IMR-90 (cell line): ENCODE data around the gene GPC5. TPM values are rescaled to one million over a fixed set of nuclear protein-coding genes. Genes with fewer than 3 reads are reported as not detected.

ENCODE experiments used
- ATAC-seq: fragments of 200-7000 bp; cut with Tn5 transposase; 2 replicates; pipeline ENCODE4 v1.9.1; 2020; ENCODE audit warnings: low read depth, mild to moderate bottlenecking, moderate library complexity
- BruUV-seq: library from RNA; stranded (reverse); fragments of 400-500 nt; replicated peaks from 2 replicates; lab custom pipeline; 2021; lab: Mats Ljungman, UMichigan
- CTCF ChIA-PET: fragments of 300-600 bp; formaldehyde crosslinking; extraction: SDS; loops from one replicate; lab custom pipeline; 2021; ENCODE audit warnings: antibody characterized with exemption; lab: Yijun Ruan, JAX
- POLR2A ChIA-PET: fragments of 300-600 bp; sonication (Branson Sonifier 250); formaldehyde crosslinking; loops from one replicate; lab custom pipeline; 2022; ENCODE audit warnings: antibody characterized with exemption; ENCODE audit not compliant: unreplicated experiment; lab: Charles Lee
- DNase-seq: peaks from one replicate; pipeline ENCODE4 v3.0.0; 2013
- H2AFZ ChIP-seq: replicated peaks from 2 replicates; pipeline ENCODE3; 2013; ENCODE audit warnings: low read length, mild to moderate bottlenecking; ENCODE audit not compliant: poor library complexity
- H2AK5ac ChIP-seq: 2 replicates; pipeline ENCODE4 v1.6.1; 2013; ENCODE audit warnings: low read depth, low read length, inconsistent platforms
- H2AK9ac ChIP-seq: replicated peaks from 2 replicates; pipeline ENCODE3; 2013; ENCODE audit warnings: mild to moderate bottlenecking, low read depth, low read length, moderate library complexity; ENCODE audit not compliant: poor library complexity
- H2BK120ac ChIP-seq: 2 replicates; pipeline ENCODE4 v1.6.1; 2013; ENCODE audit warnings: low read depth, low read length, inconsistent platforms
- H2BK15ac ChIP-seq: 3 replicates; pipeline ENCODE4 v1.6.1; 2013; ENCODE audit warnings: low read depth, low read length, inconsistent platforms
- H2BK20ac ChIP-seq: 2 replicates; pipeline ENCODE4 v1.6.1; 2013; ENCODE audit warnings: low read depth, mild to moderate bottlenecking, inconsistent platforms, low read length, moderate library complexity
- H2BK5ac ChIP-seq: 2 replicates; pipeline ENCODE4 v1.6.1; 2013; ENCODE audit warnings: mild to moderate bottlenecking, low read depth, low read length, inconsistent platforms; ENCODE audit not compliant: poor library complexity, severe bottlenecking
- H3K14ac ChIP-seq: replicated peaks from 2 replicates; pipeline ENCODE4 v1.6.1; 2013; ENCODE audit warnings: low read depth, low read length, inconsistent platforms
- H3K18ac ChIP-seq: 2 replicates; pipeline ENCODE4 v1.6.1; 2013; ENCODE audit warnings: low read depth, low read length, control low read depth
- H3K23ac ChIP-seq: 2 replicates; pipeline ENCODE4 v1.6.1; 2013; ENCODE audit warnings: low read depth, low read length, inconsistent platforms
- H3K27ac ChIP-seq: 2 replicates; pipeline ENCODE4 v1.5.1; 2013; ENCODE audit warnings: mild to moderate bottlenecking, control low read depth, low read length; ENCODE audit not compliant: insufficient read depth
- H3K27me3 ChIP-seq: 2 replicates; pipeline ENCODE4 v1.6.1; 2013; ENCODE audit warnings: low read length; ENCODE audit not compliant: control insufficient read depth, insufficient read depth
- H3K36me3 ChIP-seq: 2 replicates; pipeline ENCODE4 v1.6.1; 2013; ENCODE audit warnings: low read length, mixed read lengths; ENCODE audit not compliant: control insufficient read depth, insufficient read depth
- H3K4ac ChIP-seq: 2 replicates; pipeline ENCODE4 v1.6.1; 2013; ENCODE audit warnings: low read depth, low read length, inconsistent platforms
- H3K4me1 ChIP-seq: 2 replicates; pipeline ENCODE4 v1.6.1; 2013; ENCODE audit warnings: low read length, mixed read lengths; ENCODE audit not compliant: control insufficient read depth, insufficient read depth
- H3K4me2 ChIP-seq: 2 replicates; pipeline ENCODE4 v1.6.1; 2013; ENCODE audit warnings: low read depth, mild to moderate bottlenecking, control low read depth, low read length, moderate library complexity
- H3K4me3 ChIP-seq: 2 replicates; pipeline ENCODE4 v1.5.1; 2013; ENCODE audit warnings: low read depth, mild to moderate bottlenecking, control low read depth, low read length, moderate library complexity; ENCODE audit not compliant: insufficient read depth
- H3K56ac ChIP-seq: 2 replicates; pipeline ENCODE4 v1.6.1; 2013; ENCODE audit warnings: low read length, inconsistent platforms; ENCODE audit not compliant: insufficient read depth; ENCODE audit errors: extremely low read depth
- H3K79me1 ChIP-seq, 2 experiments: 2 replicates each; pipeline ENCODE4 v1.6.1; 2013; ENCODE audit warnings: low read length in 2 of 2, inconsistent platforms in 1 of 2, low read depth in 1 of 2
- H3K9ac ChIP-seq: 2 replicates; pipeline ENCODE4 v1.6.1; 2013; ENCODE audit warnings: low read depth, low read length, control low read depth
- H3K9me1 ChIP-seq: 2 replicates; pipeline ENCODE4 v1.6.1; 2013; ENCODE audit warnings: low read length, inconsistent platforms; ENCODE audit not compliant: insufficient read depth
- H3K9me3 ChIP-seq: 2 replicates; pipeline ENCODE4 v1.6.1; 2013; ENCODE audit warnings: low read length; ENCODE audit not compliant: control insufficient read depth, insufficient read depth
- H4K20me1 ChIP-seq: 2 replicates; pipeline ENCODE4 v1.6.1; 2013; ENCODE audit warnings: low read length, inconsistent platforms; ENCODE audit not compliant: insufficient read depth
- H4K5ac ChIP-seq: 2 replicates; pipeline ENCODE4 v1.6.1; 2013; ENCODE audit warnings: mild to moderate bottlenecking, low read depth, low read length, control low read depth
- H4K8ac ChIP-seq, 2 experiments: 2 replicates each; pipeline ENCODE4 v1.6.1; 2013; ENCODE audit warnings: low read depth in 2 of 2, low read length in 2 of 2, control low read depth in 1 of 2, inconsistent platforms in 1 of 2
- H4K91ac ChIP-seq: 2 replicates; pipeline ENCODE4 v1.6.1; 2013; ENCODE audit warnings: low read depth, low read length, inconsistent platforms; ENCODE audit not compliant: insufficient read depth
- BHLHE40 ChIP-seq: fragments of 150-350 bp; IDR thresholded peaks from 2 replicates; pipeline ENCODE4 v1.6.1; 2016; ENCODE audit warnings: mild to moderate bottlenecking, low read depth, low read length
- MAZ ChIP-seq: IDR thresholded peaks from 2 replicates; pipeline ENCODE4 v1.6.1; 2012; ENCODE audit warnings: low read depth, mild to moderate bottlenecking, low read length, improper control_type of control experiment, moderate library complexity, borderline replicate concordance
- NFE2L2 ChIP-seq: fragments of 150-350 bp; IDR thresholded peaks from 2 replicates; pipeline ENCODE4 v1.6.1; 2016; ENCODE audit warnings: low read depth, mild to moderate bottlenecking, low read length
- RCOR1 ChIP-seq: IDR thresholded peaks from 2 replicates; pipeline ENCODE4 v1.6.1; 2012; ENCODE audit warnings: mild to moderate bottlenecking, low read length, improper control_type of control experiment; ENCODE audit not compliant: insufficient replicate concordance
- WGBS, 2 experiments: methylation state at CpG; one replicate each; pipeline versions ENCODE4 v1.1.5 to v1.1.7; 2013; ENCODE audit warnings: missing lambda C conversion rate in 2 of 2; ENCODE audit not compliant: insufficient read length in 1 of 2; ENCODE audit errors: extremely low coverage in 2 of 2; 5-methylcytosine and 5-hydroxymethylcytosine counted together
- dilution Hi-C: fragments of 300-500 bp; cut with HindIII; formaldehyde crosslinking; loops from one replicate; pipeline ENCODE4 v1.14.3; 2018; ENCODE audit warnings: low sequenced_read_pairs; ENCODE audit not compliant: unreplicated experiment
- in situ Hi-C: fragments of 300-500 bp; cut with MboI; formaldehyde crosslinking; loops from 3 replicates; pipeline ENCODE4 v1.14.3; 2019; ENCODE audit warnings: low sequenced_read_pairs, inconsistent platforms, mixed read lengths
- intact Hi-C: fragments of 100-400 bp; cut with micrococcal nuclease; formaldehyde crosslinking; loops from 2 replicates; pipeline ENCODE4 v1.10.0; 2022
- polyA plus RNA-seq, 3 experiments: library from polyadenylated mRNA; depleted of rRNA; stranded (reverse); fragments of >200 nt; gene quantifications; 2 replicates each; pipeline ENCODE4 v1.2.3, GENCODE V29; 2012; ENCODE audit warnings: low replicate concordance in 1 of 3
- total RNA-seq: library from RNA; depleted of rRNA; stranded (reverse); fragments of >200 nt; gene quantifications from 2 replicates; pipeline ENCODE4 v1.2.3, GENCODE V29; 2012

GPC5 gene
- total and polyA plus RNA-seq, 2 of the 4 experiments (the other 2 are of a cell fraction), result 0.94 to 1.8 TPM

DNA sequence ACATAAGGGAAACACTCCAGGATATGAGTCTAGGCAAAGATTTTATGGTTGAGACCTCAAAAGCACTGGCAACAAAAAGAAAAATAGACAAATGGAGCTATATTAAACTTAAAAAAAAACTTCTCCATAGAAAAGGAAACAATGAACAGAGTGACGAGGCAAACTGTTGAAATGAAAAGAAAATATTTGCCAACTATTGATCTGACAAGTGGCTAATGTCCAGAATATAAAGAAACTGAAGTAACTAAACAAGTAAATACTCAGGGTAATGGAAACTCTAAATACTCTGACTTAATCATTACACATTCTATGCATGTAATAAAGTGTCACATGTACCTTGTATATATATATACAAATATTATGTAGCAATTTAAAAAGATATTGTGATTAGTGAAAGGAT, 562.5 kb downstream of the GPC5 start:
- no peaks in the 10 kb centered on the region for H4K20me1 ChIP-seq
- in situ Hi-C loops (no loop called here), intact Hi-C loops (no loop called here), dilution Hi-C loops (no loop called here)
- no peak overlapping the region for H2AFZ ChIP-seq
- no peak overlapping the region for H2BK120ac ChIP-seq
- no peak overlapping the region for H2BK20ac ChIP-seq
- no peaks in the 10 kb centered on the region for H3K36me3 ChIP-seq
- no peak overlapping the region for H4K5ac ChIP-seq
- H3K18ac ChIP-seq, result no peak overlapping the region
- H3K4ac ChIP-seq, result no peak overlapping the region
- H3K9me3 ChIP-seq, result no peaks in the 10 kb centered on the region
- H3K27ac ChIP-seq, result no peak overlapping the region
- ChIA-PET POLR2A (no interaction called here), CTCF (no interaction called here)
- no peak overlapping the region for H3K23ac ChIP-seq
- H3K4me1 ChIP-seq, result no peaks in the 10 kb centered on the region
- no peak overlapping the region for H2AK5ac ChIP-seq
- H3K27me3 ChIP-seq, result no peaks in the 10 kb centered on the region
- BruUV-seq, result no TSS peak
- H2BK15ac ChIP-seq, result no peak overlapping the region
- H3K4me2 ChIP-seq, result no peak overlapping the region
- H3K9me1 ChIP-seq, result no peaks in the 10 kb centered on the region
- H3K4me3 ChIP-seq, result no peak overlapping the region
- H4K91ac ChIP-seq, result no peak overlapping the region
- H2AK9ac ChIP-seq, result no peak overlapping the region
- H4K8ac ChIP-seq, result no peak overlapping the region
- DNase-seq, result no peak
- no peak overlapping the region for H3K9ac ChIP-seq
- no peak overlapping the region for H3K56ac ChIP-seq
- no peak for ATAC-seq
- no peak for TF ChIP-seq BHLHE40
- no peak for TF ChIP-seq RCOR1
- no peak for TF ChIP-seq MAZ
- TF ChIP-seq NFE2L2, result no peak
- H2BK5ac ChIP-seq, result no peak overlapping the region
- WGBS, 2 experiments, result no CpG with 5 or more reads among the region's 1 CpG
- no peaks in the 10 kb centered on the region for H3K79me1 ChIP-seq
- no peak overlapping the region for H3K14ac ChIP-seq
